Right lobe of liver (tissue), 6 donors: Measurements from ENCODE around the gene KLF16. TPM values are rescaled to one million over a fixed set of nuclear protein-coding genes. Genes with fewer than 3 reads are reported as not detected.

Source experiments
- ATAC-seq, 4 donors: fragments of 200-7000 bp; cut with Tn5 transposase; one replicate each; pipeline ENCODE4 v1.9.1; 2020; ENCODE audit warnings: mild to moderate bottlenecking in 4 of 4, moderate library complexity in 4 of 4
- DNase-seq, 3 donors: peaks; one replicate each; pipeline ENCODE4 v3.0.0-alpha.2; 2020
- H3K27ac ChIP-seq, 3 donors: fragments of 200-600 bp; one replicate each; pipeline ENCODE4 v1.8.0; 2022
- H3K27me3 ChIP-seq, 2 donors: fragments of 200-600 bp; one replicate each; pipeline ENCODE4 v1.8.0; 2022
- H3K36me3 ChIP-seq, 4 donors: fragments of 200-600 bp; sonication (generic) in 1 of 4; one replicate each; pipeline versions ENCODE4 v1.5.1 to v1.8.0; 2017 to 2022; ENCODE audit warnings: control low read depth in 1 of 4
- H3K4me1 ChIP-seq, 4 donors: fragments of 200-600 bp; sonication (generic) in 1 of 4; one replicate each; pipeline versions ENCODE4 v1.5.1 to v1.8.0; 2017 to 2022; ENCODE audit warnings: control low read depth in 1 of 4
- H3K4me3 ChIP-seq, 3 donors: fragments of 200-600 bp; one replicate each; pipeline ENCODE4 v1.8.0; 2022
- H3K9me3 ChIP-seq, 4 donors: fragments of 200-600 bp; sonication (generic) in 1 of 4; one replicate each; pipeline versions ENCODE4 v1.5.1 to v1.8.0; 2017 to 2022; ENCODE audit warnings: control low read depth in 1 of 4
- CTCF ChIP-seq, 4 donors: fragments of 200-600 bp in 3 of 4; fragments of 450-650 bp in 1 of 4; IDR thresholded peaks; one replicate each; pipeline versions ENCODE4 v1.5.1 to v1.8.0; 2016 to 2022; ENCODE audit warnings: antibody characterized with exemption in 4 of 4, mild to moderate bottlenecking in 2 of 4
- POLR2A ChIP-seq: fragments of 450-650 bp; IDR thresholded peaks from one replicate; pipeline ENCODE4 v1.6.1; 2017; ENCODE audit warnings: antibody characterized with exemption, mild to moderate bottlenecking
- WGBS: methylation state at CpG from one replicate; pipeline ENCODE4 v1.1.6; 2018; ENCODE audit warnings: low coverage, low lambda C conversion rate; ENCODE audit not compliant: insufficient coverage; ENCODE audit errors: missing lambda C conversion rate; 5-methylcytosine and 5-hydroxymethylcytosine counted together
- intact Hi-C, 2 donors: fragments of 100-400 bp; cut with DNase I; formaldehyde crosslinking; loops; one replicate each; pipeline versions ENCODE4 v1.11.2 to v1.14.1; 2022
- total RNA-seq, 6 experiments: library from RNA; depleted of rRNA in 2 of 6; stranded (reverse); fragments of >200 nt in 2 of 6; fragmentation: NEBNext Ultra II Directional in 3 of 6; extraction: Animal tissue kit (Norgen Biotek cat#: 25700) in 3 of 6; gene quantifications; one replicate each; pipeline versions ENCODE4 v1.1.0 to v1.2.4, GENCODE V29; 2016 to 2023
- donor health status: DM: no; HTN: yes; CAD: no.
- donor health status: DM: no; HTN: no; CAD: no.
- donor health status: DM: no; HTN: no; CAD: no.
- donor health status: DM: no; HTN: yes; CAD: no.
- donor health status: DM: no; HTN: yes; CAD: no.

The KLF16 gene
- total RNA-seq, 6 experiments from 2014 or later = 9.9 to 23.6 (median 10.8) TPM

GRCh38 chr19:1910177-1910576 lies 46.8 kb upstream of the KLF16 start:
- ATAC-seq (no peak), DNase-seq (no peak)
- no peaks in the 10 kb centered on the region for H3K27me3 ChIP-seq
- TF ChIP-seq CTCF (IDR thresholded peaks at IDR 0.05) (no peak), POLR2A (no peak)
- intact Hi-C loops = no loop called here
- no peaks in the 10 kb centered on the region for H3K9me3 ChIP-seq
- peaks cover 0 to 5% (median 0%) of the 10 kb centered on the region in 4 donors for H3K4me1 ChIP-seq
- H3K36me3 ChIP-seq = peaks cover 0 to 3% (median 0%) of the 10 kb centered on the region in 4 donors
- WGBS = 100% methylated on average over 1 of the region's 10 CpGs
- no peak overlapping the region for H3K27ac ChIP-seq
- no peak overlapping the region for H3K4me3 ChIP-seq

DNA sequence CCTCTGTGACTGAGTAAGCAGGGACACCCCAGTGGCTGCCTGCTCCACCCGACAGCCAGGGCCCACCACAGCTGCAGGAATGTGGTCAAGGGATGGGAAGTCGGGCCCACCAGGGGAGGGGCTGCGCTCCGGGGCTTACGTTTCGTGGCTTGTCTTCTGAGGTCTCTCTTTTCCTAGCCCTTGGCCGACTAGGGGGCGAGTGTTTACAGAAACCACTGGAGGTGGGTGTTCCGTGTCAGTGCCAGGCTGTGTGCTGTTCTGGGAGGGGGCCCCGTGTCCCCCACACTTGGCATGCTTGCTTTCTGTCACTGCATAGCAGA lies 46.3 kb upstream of the KLF16 start:
- H3K36me3 ChIP-seq = peaks cover 0 to 3% (median 0%) of the 10 kb centered on the region in 4 donors
- H3K4me3 ChIP-seq = no peak overlapping the region
- no peak overlapping the region for H3K27ac ChIP-seq
- H3K4me1 ChIP-seq = peaks cover 0 to 7% (median 0%) of the 10 kb centered on the region in 4 donors
- ATAC-seq = no peak
- intact Hi-C loops = no loop called here
- TF ChIP-seq POLR2A (no peak), CTCF (IDR thresholded peaks at IDR 0.05) (no peak)
- no peaks in the 10 kb centered on the region for H3K27me3 ChIP-seq
- DNase-seq = no peak
- no peaks in the 10 kb centered on the region for H3K9me3 ChIP-seq
- no CpG with 5 or more reads among the region's 10 CpGs for WGBS

- no CpG with 5 or more reads among the region's 13 CpGs for WGBS
- Histone ChIP-seq H3K27ac (no peak overlapping the region), H3K36me3 (peaks cover 0 to 3% (median 0%) of the 10 kb centered on the region in 4 donors), H3K27me3 (no peaks in the 10 kb centered on the region), H3K4me1 (peaks cover 0 to 8% (median 0%) of the 10 kb centered on the region in 4 donors), H3K4me3 (no peak overlapping the region), H3K9me3 (no peaks in the 10 kb centered on the region)
- ATAC-seq = no peak
- TF ChIP-seq CTCF (IDR thresholded peaks at IDR 0.05) (no peak), POLR2A (no peak)
- intact Hi-C loops = no loop called here
- no peak for DNase-seq
Measured at GRCh38 chr19:1908364-1908678, 44.9 kb upstream of the KLF16 start.

DNA sequence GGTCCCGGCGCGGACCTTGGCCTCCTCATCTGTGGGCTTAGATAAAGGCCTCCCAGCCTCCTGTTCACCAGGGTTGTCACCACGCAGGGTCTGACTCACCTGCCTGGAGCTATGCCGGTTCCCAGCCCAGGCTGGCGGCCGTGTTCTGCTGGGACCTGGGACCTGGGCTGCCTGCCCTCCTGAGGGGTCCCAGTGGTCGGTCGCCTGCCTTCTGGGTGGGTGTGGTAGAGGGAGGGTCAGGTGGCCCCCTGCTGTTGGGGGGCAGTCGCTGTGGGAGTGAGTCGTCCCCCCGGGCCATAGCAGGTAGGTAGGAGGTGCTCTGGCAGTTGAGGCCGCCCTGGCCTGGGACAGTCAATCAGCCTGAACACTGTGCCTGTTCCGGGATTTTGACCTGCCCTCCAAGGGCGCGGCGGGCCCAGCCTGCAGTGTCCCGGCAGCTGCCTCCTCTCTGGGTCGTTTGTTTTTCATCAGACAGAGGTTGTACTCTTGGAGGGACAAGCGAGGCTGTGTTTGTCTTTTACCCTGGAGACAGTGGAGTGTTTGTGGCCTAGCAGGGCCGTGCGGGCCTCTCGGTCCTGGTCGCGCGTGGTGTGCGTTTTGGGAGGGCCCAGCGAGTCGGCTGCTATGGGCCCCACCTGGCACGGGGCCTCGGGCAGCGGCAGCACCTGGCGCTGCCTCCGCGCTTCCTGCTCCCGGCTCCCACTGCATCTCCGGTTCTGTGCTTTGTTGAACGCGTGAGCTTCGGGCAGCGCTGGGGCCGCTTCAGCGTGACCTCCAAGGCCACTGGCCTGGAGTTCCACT lies 44.4 kb upstream of the KLF16 start:
- intact Hi-C loops = no loop called here
- Histone ChIP-seq H3K4me1 (peaks cover 0 to 12% (median 0%) of the 10 kb centered on the region in 4 donors), H3K4me3 (no peak overlapping the region), H3K27ac (peak overlapping the region in 1 of 3 donors; percentile 18), H3K36me3 (no peaks in the 10 kb centered on the region), H3K9me3 (no peaks in the 10 kb centered on the region), H3K27me3 (no peaks in the 10 kb centered on the region)
- ATAC-seq = peak in 1 of 4 donors; percentile 27
- TF ChIP-seq POLR2A (no peak), CTCF (IDR thresholded peaks at IDR 0.05) (no peak)
- WGBS = 12% methylated on average over 3 of the region's 43 CpGs
- peak in 1 of 3 donors; percentile 59 for DNase-seq
